ENCODE measurements around the gene ZBTB7B. TPM values are rescaled to one million over a fixed set of nuclear protein-coding genes. Genes with fewer than 3 reads are reported as not detected.

Gene ZBTB7B
- total RNA-seq, 1 experiment from 2014 or later: 38.3 TPM

GRCh38 chr1:154999571-155000410, 2.8 kb upstream of the ZBTB7B start:
- H4K20me1 ChIP-seq (ENCODE audit: control insufficient read depth, insufficient read depth, insufficient read length): no peaks in the 10 kb centered on the region
- H3K9me3 ChIP-seq (ENCODE audit: control insufficient read depth, low read depth, low read length): no peaks in the 10 kb centered on the region
- H3K18ac ChIP-seq (ENCODE audit: insufficient read length, low read depth, low read length): peak overlapping the region; percentile 61
- TF ChIP-seq CTCF (conservative IDR thresholded peaks at IDR 0.05): no peak
- H3T11ph ChIP-seq (ENCODE audit: low read length): no peak overlapping the region
- H4K5ac ChIP-seq (ENCODE audit: insufficient read length, low read depth, low read length): no peak overlapping the region
- H4K91ac ChIP-seq (ENCODE audit: insufficient read length, low read depth, low read length): no peak overlapping the region
- H3K79me1 ChIP-seq (ENCODE audit: insufficient read depth, low read depth, low read length, poor library complexity, severe bottlenecking): no peaks in the 10 kb centered on the region
- H3K4me3 Mint-ChIP-seq: peak overlapping the region; percentile 93 to 97
- no peak overlapping the region for H3K4ac ChIP-seq (ENCODE audit: low read depth, low read length)
- H2BK120ac ChIP-seq (ENCODE audit: low read depth, low read length, poor library complexity, severe bottlenecking): no peak overlapping the region
- no peak overlapping the region for H4K8ac ChIP-seq (replicated peaks; ENCODE audit: insufficient read length, low read depth, low read length)
- no peak overlapping the region for H2BK15ac ChIP-seq (ENCODE audit: low read depth, low read length)
- H3K4me1 ChIP-seq (ENCODE audit: insufficient read depth, low read length): peaks cover 5% of the 10 kb centered on the region; the same call in 1 of the 2 replicates
- peaks cover 26% of the 10 kb centered on the region for H3K23me2 ChIP-seq (ENCODE audit: insufficient read length, low read depth, low read length, poor library complexity, severe bottlenecking)
- H3K27me3 ChIP-seq (ENCODE audit: insufficient read depth, low read length): no peaks in the 10 kb centered on the region
- peak overlapping the region; percentile 90 for H3K4me2 ChIP-seq (ENCODE audit: insufficient read depth, insufficient read length, low read length)
- no peak overlapping the region for H2AK5ac ChIP-seq (ENCODE audit: insufficient read length, low read length)
- peaks cover 20 to 33% of the 10 kb centered on the region in 2 experiments for H3K4me1 Mint-ChIP-seq
- H3K23ac ChIP-seq (ENCODE audit: insufficient read length, low read depth, low read length): no peak overlapping the region
- H3K36me3 Mint-ChIP-seq (ENCODE audit: insufficient read depth in 1 of 3, low read depth in 3 of 3): no peaks in the 10 kb centered on the region
- peaks cover 3% of the 10 kb centered on the region for H3K27me3 Mint-ChIP-seq (ENCODE audit: low read depth)
- H2BK12ac ChIP-seq (ENCODE audit: insufficient read length, low read depth, low read length): no peak overlapping the region
- H2BK20ac ChIP-seq (ENCODE audit: low read depth, low read length, poor library complexity, severe bottlenecking): no peak overlapping the region
- peak overlapping the region; percentile 92 to 97 (median 96); a peak in 6 of 7 replicates for H3K27ac Mint-ChIP-seq
- H3K56ac ChIP-seq (ENCODE audit: insufficient read length, low read depth, low read length): no peak overlapping the region
- no peak overlapping the region for H3K14ac ChIP-seq (ENCODE audit: insufficient read depth, low read length)
- no CpG with 5 or more reads among the region's 50 CpGs for WGBS (ENCODE audit: extremely low coverage, insufficient read length, low lambda C conversion rate)
- H3K27ac ChIP-seq (ENCODE audit: insufficient read length, low read depth, low read length): peak overlapping the region; percentile 41
- H3K9me3 Mint-ChIP-seq: peaks cover 0 to 2% of the 10 kb centered on the region in 2 experiments; a peak in 2 of 5 replicates
- peak; percentile 77 for DNase-seq
- no peaks in the 10 kb centered on the region; the same call in 1 of the 2 replicates for H3K79me2 ChIP-seq (ENCODE audit: insufficient read depth, low read length)
- peak overlapping the region; percentile 6 for H3K9ac ChIP-seq (ENCODE audit: extremely low read depth, insufficient read length, low read length)
- no peak overlapping the region for H2AFZ ChIP-seq (ENCODE audit: low read length)
- no peak overlapping the region for H2BK5ac ChIP-seq (ENCODE audit: insufficient read length, low read length)
